Fibroblast of villous mesenchyme (primary cell): ENCODE results near the gene TYMP. TPM values are rescaled to one million over a fixed set of nuclear protein-coding genes. Genes with fewer than 3 reads are reported as not detected.

Source experiments
- DNase-seq: peaks from one replicate; pipeline ENCODE4 v3.0.0-alpha.2; 2010; ENCODE audit warnings: low read depth
- H3K4me3 ChIP-seq: 2 replicates; pipeline ENCODE4 v1.5.1; 2011; ENCODE audit warnings: low read depth, mild to moderate bottlenecking, low read length
- total RNA-seq: library from RNA; depleted of rRNA; stranded (reverse); fragments of >200 nt; gene quantifications from 2 replicates; pipeline ENCODE4 v1.2.3, GENCODE V29; 2012
- TF ChIP-seq, protein P1 (sequence below): IDR thresholded peaks from 2 replicates; pipeline ENCODE4 v1.5.1; 2012; ENCODE audit warnings: low read depth, mild to moderate bottlenecking, low read length; ENCODE audit not compliant: insufficient read depth

Gene TYMP
- total RNA-seq, 1 donor: 16.0 TPM

DNA sequence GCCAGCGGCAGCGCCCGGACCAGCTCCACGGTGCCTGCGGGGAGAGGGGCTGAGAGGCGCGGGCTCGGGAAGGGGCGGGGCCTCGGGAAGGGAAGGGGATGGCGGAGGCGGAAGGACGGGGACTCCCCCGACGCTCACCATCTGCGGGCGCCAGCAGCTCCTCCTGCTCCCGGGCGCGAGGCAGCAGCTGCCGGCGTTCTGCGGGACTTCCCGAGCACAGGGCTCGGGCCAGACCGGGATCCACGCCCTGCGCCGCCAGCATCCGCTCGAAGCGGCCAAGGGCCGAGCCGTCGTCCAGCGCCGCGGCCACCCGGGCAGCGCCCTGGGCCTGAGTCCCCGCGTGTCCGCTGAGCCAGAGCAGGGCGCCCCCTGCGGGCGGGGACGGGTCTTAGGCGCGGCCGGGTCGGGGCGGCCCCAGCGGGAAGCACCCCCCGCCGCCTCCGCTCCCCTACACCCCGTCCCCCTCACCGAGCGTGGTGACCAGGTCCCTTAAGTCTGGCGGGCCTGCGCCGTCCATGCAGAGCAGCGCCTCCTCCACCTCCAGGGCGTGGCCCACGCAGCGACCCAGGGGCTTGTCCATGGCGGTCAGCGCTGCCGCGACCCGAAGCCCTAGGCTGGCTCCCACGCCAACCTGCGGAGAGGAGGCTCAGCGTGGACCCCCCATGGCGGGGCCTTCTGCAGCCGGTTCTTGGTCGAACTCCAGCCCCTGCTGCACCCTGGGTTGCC, 3.5 kb downstream of the TYMP start:
- TF ChIP-seq, protein P1, sequence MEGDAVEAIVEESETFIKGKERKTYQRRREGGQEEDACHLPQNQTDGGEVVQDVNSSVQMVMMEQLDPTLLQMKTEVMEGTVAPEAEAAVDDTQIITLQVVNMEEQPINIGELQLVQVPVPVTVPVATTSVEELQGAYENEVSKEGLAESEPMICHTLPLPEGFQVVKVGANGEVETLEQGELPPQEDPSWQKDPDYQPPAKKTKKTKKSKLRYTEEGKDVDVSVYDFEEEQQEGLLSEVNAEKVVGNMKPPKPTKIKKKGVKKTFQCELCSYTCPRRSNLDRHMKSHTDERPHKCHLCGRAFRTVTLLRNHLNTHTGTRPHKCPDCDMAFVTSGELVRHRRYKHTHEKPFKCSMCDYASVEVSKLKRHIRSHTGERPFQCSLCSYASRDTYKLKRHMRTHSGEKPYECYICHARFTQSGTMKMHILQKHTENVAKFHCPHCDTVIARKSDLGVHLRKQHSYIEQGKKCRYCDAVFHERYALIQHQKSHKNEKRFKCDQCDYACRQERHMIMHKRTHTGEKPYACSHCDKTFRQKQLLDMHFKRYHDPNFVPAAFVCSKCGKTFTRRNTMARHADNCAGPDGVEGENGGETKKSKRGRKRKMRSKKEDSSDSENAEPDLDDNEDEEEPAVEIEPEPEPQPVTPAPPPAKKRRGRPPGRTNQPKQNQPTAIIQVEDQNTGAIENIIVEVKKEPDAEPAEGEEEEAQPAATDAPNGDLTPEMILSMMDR: peak; percentile 53
- DNase-seq: peak; percentile 73
- peak overlapping the region; percentile 71 for H3K4me3 ChIP-seq

DNA sequence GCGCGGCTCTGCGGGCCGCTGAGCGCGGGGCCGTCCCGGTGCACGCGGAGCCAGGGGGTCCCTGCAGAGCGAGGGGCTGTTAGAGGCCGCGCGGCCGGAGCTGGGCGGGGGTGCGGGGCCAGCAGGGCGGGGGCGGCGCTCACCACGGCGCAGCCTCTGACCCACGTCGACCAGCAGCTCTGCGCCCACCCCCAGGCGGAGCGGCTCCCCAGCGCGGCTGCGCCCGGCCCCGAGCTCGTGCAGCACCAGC, 4.0 kb downstream of the TYMP start:
- no peak for DNase-seq
- TF ChIP-seq, protein P1: no peak
- peak overlapping the region; percentile 71 for H3K4me3 ChIP-seq

GRCh38 chr22:50525104-50525857, 4.5 kb downstream of the TYMP start, which contains the start of gene SCO2:
TSS of gene SCO2 (minus strand) at chr22:50525598. CDS start at chr22:50524411, 1,187 bp downstream.
- TF ChIP-seq, protein P1: peak; percentile 54
- peak within 1 kb of the TSS; percentile 71 for H3K4me3 ChIP-seq

DNA sequence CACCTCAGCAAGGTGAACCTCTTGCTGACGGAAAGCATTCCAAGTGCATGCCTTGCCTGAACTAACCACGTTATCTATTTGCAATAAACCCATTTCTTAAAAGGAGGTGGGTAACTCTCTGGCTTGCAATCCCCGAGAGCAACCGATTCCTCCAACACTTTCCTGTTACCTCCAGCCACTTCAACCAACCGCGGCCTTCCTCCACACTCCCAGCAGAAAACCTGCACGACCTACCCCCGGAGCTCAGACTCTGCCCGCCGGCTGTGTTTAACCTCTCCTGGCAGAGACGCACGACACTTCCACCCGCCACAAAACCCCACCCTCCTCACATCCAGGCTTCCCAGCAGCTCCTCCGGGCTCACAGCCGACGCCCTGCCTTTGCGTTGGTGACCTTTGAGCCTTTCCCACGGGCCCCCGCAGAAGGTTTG, 5.1 kb downstream of the TYMP start:
- H3K4me3 ChIP-seq: peak overlapping the region; percentile 71
- TF ChIP-seq, protein P1: no peak
- DNase-seq: no peak

More at GRCh38 chr22:50525104-50525857, 4.5 kb downstream of the TYMP start, which contains the start of gene SCO2:
- DNase-seq: peak; percentile 97

- peak overlapping the region; percentile 71 for H3K4me3 ChIP-seq
- TF ChIP-seq, protein P1: no peak
- no peak for DNase-seq
Measured at GRCh38 chr22:50523806-50524675, 5.8 kb downstream of the TYMP start.

GRCh38 chr22:50523458-50523805, 6.4 kb downstream of the TYMP start:
- H3K4me3 ChIP-seq: no peak overlapping the region
- TF ChIP-seq, protein P1: no peak
- DNase-seq: no peak
